ENCODE data around the gene GJB2.

DNA sequence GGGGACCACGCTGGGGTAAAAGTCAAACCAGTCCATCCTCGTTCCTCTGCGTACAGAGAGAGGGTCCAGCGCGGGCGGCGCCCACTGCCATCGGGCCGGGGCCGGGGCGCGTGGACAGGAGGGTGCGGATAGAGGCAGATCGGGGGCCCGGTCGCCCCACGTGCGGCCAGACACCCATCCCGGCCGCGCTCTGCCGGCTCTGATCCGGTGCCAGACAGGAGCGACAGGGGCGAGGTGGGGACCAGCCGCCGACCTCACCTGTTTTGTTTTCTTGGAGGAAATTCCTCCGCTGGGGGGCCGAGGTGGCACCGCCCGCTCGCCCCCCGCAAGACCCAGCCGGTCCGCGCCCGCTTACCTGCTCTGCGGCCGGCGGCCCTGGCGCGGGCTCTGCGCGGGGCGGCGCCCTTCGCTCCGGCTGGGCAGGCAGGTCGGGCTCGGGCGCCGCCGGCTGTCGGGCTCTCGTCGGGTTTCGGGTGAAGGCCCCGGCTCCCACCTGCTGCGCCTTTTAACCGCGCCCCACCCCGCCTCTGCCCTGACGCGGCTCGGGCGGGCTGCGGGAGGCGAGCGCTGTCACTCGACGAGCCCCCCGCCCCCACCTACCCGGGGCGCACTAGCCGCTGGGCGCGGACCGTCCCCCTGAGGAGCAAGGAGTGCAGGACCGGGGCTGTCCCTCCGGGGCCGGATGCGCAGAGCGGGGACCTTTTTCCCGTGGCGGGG, 39.3 kb upstream of the GJB2 start, which contains the start of gene GJB6:
- TF ChIP-seq SP1 (IDR thresholded peaks at IDR 0.05; ENCODE audit: low read depth, low read length), result no peak
- no peak for TF ChIP-seq SMAD1 (IDR thresholded peaks at IDR 0.05; ENCODE audit: low read depth, partially characterized antibody)
- TF ChIP-seq, protein P1, sequence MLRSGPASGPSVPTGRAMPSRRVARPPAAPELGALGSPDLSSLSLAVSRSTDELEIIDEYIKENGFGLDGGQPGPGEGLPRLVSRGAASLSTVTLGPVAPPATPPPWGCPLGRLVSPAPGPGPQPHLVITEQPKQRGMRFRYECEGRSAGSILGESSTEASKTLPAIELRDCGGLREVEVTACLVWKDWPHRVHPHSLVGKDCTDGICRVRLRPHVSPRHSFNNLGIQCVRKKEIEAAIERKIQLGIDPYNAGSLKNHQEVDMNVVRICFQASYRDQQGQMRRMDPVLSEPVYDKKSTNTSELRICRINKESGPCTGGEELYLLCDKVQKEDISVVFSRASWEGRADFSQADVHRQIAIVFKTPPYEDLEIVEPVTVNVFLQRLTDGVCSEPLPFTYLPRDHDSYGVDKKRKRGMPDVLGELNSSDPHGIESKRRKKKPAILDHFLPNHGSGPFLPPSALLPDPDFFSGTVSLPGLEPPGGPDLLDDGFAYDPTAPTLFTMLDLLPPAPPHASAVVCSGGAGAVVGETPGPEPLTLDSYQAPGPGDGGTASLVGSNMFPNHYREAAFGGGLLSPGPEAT (IDR thresholded peaks at IDR 0.05; ENCODE audit: low read depth), result no peak
- no peak for TF ChIP-seq CEBPB (IDR thresholded peaks at IDR 0.05; ENCODE audit: borderline replicate concordance in 1 of 2, low read depth in 2 of 2, low read length in 2 of 2)
- TF ChIP-seq ZNF274 (IDR thresholded peaks at IDR 0.05; ENCODE audit: insufficient read depth, insufficient read length), result no peak
- TF ChIP-seq FOS (IDR thresholded peaks at IDR 0.05; ENCODE audit: borderline replicate concordance, extremely low read depth, insufficient read length), result no peak

All from GM12878 (cell line).